Measurements from ENCODE around the gene FRY.

The FRY gene

GRCh38 chr13:32016631-32017030 is 14.9 kb upstream of the FRY start:
- DNase-seq (ENCODE audit: low read depth): no peak

GRCh38 chr13:32017474-32017873 is 14.1 kb upstream of the FRY start:
- DNase-seq (ENCODE audit: low read depth): no peak

GRCh38 chr13:32019612-32020233 is 11.9 kb upstream of the FRY start:
- DNase-seq (ENCODE audit: low read depth): peak; percentile 63

GRCh38 chr13:32021785-32022184 is 9.8 kb upstream of the FRY start:
- no peak for DNase-seq (ENCODE audit: low read depth)

GRCh38 chr13:32022311-32022710 is 9.3 kb upstream of the FRY start:
- no peak for DNase-seq (ENCODE audit: low read depth)

- DNase-seq (ENCODE audit: low read depth): no peak
These were observed 8.5 kb upstream of the FRY start for GRCh38 chr13:32023096-32023495.

GRCh38 chr13:32023698-32024097 is 7.9 kb upstream of the FRY start:
- DNase-seq (ENCODE audit: low read depth): no peak

- DNase-seq (ENCODE audit: low read depth): no peak
These were observed 6.8 kb upstream of the FRY start for GRCh38 chr13:32024750-32025149.

GRCh38 chr13:32025730-32026129 is 5.8 kb upstream of the FRY start:
- no peak for DNase-seq (ENCODE audit: low read depth)

GRCh38 chr13:32026623-32027022 is 5.0 kb upstream of the FRY start:
- DNase-seq (ENCODE audit: low read depth): no peak

- no peak for DNase-seq (ENCODE audit: low read depth)
These were observed 2.9 kb upstream of the FRY start for GRCh38 chr13:32028711-32029110.

- no peak for DNase-seq (ENCODE audit: low read depth)
These were observed 1.9 kb upstream of the FRY start for GRCh38 chr13:32029684-32030083.

- no peak for DNase-seq (ENCODE audit: low read depth)
These were observed 319 bp downstream of the FRY start for GRCh38 chr13:32031815-32032370.

GRCh38 chr13:32032759-32033158 is 1.2 kb downstream of the FRY start:
- DNase-seq (ENCODE audit: low read depth): no peak

- no peak for DNase-seq (ENCODE audit: low read depth)
These were observed 2.2 kb downstream of the FRY start for GRCh38 chr13:32033744-32034143.

- DNase-seq (ENCODE audit: low read depth): no peak
These were observed 4.1 kb downstream of the FRY start for GRCh38 chr13:32035716-32036115.

GRCh38 chr13:32036126-32036695 is 4.6 kb downstream of the FRY start:
- DNase-seq (ENCODE audit: low read depth): no peak

- DNase-seq (ENCODE audit: low read depth): no peak
These were observed 5.2 kb downstream of the FRY start for GRCh38 chr13:32036757-32037156.

- no peak for DNase-seq (ENCODE audit: low read depth)
These were observed 5.9 kb downstream of the FRY start for GRCh38 chr13:32037471-32037870.

GRCh38 chr13:32038343-32038742 is 6.8 kb downstream of the FRY start:
- DNase-seq (ENCODE audit: low read depth): no peak

GRCh38 chr13:32039056-32039455 is 7.5 kb downstream of the FRY start:
- DNase-seq (ENCODE audit: low read depth): no peak

GRCh38 chr13:32039528-32039927 is 8.0 kb downstream of the FRY start:
- no peak for DNase-seq (ENCODE audit: low read depth)

- no peak for DNase-seq (ENCODE audit: low read depth)
These were observed 8.6 kb downstream of the FRY start for GRCh38 chr13:32040052-32040642.

GRCh38 chr13:32040689-32041088 is 9.1 kb downstream of the FRY start:
- no peak for DNase-seq (ENCODE audit: low read depth)

All from fibroblast of the conjunctiva (primary cell).